ENCODE data around the gene HBM.

- TF ChIP-seq, protein P1, sequence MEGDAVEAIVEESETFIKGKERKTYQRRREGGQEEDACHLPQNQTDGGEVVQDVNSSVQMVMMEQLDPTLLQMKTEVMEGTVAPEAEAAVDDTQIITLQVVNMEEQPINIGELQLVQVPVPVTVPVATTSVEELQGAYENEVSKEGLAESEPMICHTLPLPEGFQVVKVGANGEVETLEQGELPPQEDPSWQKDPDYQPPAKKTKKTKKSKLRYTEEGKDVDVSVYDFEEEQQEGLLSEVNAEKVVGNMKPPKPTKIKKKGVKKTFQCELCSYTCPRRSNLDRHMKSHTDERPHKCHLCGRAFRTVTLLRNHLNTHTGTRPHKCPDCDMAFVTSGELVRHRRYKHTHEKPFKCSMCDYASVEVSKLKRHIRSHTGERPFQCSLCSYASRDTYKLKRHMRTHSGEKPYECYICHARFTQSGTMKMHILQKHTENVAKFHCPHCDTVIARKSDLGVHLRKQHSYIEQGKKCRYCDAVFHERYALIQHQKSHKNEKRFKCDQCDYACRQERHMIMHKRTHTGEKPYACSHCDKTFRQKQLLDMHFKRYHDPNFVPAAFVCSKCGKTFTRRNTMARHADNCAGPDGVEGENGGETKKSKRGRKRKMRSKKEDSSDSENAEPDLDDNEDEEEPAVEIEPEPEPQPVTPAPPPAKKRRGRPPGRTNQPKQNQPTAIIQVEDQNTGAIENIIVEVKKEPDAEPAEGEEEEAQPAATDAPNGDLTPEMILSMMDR (IDR thresholded peaks at IDR 0.05) = no peak
- TF ChIP-seq POLR2A (IDR thresholded peaks at IDR 0.05) = no peak
Observed at GRCh38 chr16:140175-140857, 25.5 kb upstream of the HBM start.

All from body of pancreas (tissue), 4 donors.